NCI-H1048 (cell line): ENCODE data around the gene RNF135.
"Not testable (repeated sequence)": the region's sequence is repeated elsewhere in the genome, so short reads cannot be mapped to it uniquely, and the experiment has no call there.

ENCODE experiments used
- DNase-seq: peaks from one replicate; lab custom pipeline; 2025; lab: John Stamatoyannopoulos, UW

RNF135 gene

DNA sequence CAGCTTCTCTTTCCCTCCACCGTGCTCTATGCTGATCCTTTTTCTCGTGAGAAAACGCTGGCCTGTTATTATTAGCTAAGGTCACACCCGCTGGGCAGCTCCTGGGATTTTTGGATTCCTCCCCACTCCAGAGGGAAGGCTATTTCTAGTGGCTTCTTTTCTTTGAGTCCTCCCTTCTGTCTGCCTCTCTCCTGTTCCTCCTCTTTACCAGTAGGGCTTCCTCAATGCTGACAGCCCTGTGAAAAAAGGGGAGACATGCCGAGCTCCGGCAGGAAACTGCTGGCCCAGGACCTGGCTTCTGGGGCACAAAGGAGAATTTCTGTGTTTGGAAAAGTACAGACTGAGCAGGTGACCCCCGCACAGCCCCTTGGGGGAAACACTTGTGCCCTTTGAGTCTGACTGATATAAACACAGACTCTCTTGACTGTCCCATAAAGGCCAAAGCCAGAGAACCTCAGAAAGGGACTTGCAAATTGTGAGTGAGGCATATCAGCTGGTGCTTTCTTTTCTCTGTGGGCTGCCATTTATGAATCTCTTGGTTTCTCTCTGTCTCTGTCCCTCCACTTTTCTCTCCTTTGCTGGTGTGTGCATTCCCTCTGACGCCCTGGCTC is 14.0 kb upstream of the RNF135 start:
- no peak for DNase-seq

GRCh38 chr17:30957741-30958140 is 13.1 kb upstream of the RNF135 start:
- DNase-seq, result no peak

DNA sequence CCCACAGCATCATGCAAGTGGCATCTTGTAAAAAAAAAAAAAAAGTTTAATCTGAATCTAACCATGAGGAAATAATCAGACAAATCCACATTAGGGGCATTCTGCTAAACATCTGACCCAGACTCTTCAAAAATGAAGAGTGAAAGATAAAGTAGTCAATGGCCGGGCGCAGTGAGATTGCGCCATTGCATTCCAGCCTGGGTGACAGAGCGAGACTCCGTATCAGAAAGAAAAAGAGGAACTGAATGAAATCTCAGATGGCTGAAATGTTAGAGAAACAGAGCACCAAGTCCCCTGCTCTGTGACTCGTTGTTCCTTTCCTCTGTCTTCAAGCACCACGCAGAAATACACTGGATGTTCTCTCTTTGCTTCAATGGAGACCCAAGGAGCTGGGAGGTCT is 12.7 kb upstream of the RNF135 start:
- DNase-seq, result no peak

DNA sequence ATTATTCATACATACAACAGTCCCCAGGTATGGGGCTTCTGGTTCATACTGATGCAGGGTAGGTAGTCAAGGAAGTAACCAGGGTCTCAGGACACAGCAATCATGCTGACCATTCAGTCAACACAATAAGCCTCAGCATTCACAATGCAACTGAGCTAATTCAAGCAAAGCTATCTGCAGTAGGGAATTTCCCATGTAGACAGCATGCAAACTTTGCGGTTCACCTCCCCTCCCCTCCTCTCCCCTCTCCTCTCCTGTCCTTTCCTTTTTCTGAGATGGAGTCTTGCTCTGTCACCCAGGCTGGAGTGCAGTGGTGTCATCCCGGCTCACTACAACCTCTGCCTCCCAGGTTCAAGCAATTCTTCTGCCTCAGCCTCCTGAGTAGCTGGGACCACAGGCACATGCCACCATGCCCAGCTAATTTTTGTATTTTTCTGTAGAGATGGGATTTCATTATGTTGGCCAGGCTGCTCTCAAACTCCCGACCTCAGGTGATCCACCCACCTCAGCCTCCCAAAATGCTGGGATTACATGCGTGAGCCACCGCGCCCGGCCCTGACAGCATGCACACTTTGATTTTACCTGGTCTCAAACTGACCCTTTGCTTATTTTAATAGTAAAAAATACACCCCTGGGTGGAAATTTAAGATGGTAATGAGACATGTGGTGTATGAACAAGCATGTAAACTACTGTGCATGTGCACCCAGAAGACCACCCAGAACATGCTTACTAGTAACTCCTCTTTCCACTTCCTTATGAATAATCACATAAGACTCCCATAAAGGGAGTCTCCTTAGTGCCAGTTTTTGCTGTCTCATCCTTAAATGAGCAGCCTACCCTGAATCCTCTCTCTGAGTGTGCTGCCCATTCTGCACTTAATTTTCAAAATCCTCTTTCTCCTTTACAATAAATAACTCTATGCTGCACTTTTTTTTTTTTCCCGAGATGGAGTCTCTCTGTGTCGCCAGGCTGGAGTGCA is 9.3 kb upstream of the RNF135 start:
- DNase-seq, result no peak

GRCh38 chr17:30964312-30964711 is 6.5 kb upstream of the RNF135 start:
- DNase-seq, result not testable (repeated sequence)

DNA sequence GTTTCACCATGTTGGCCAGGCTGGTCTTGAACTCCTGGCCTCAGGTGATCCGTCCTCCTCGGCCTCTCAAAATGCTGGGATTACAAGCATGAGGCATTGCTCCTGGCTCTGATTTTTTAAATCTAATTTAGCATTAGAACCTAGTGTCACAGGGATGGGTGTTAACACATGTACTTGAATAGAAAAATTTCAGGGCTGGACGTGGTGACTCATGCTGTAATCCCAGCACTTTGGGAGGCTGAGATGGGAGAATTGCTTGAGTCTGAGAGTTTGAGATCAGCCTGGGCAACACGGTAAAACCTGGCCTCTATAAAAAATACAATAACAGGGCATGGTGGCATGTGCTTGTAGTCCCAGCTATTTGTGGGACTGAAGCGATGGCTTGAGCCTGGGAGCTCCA is 6.0 kb upstream of the RNF135 start:
- no peak for DNase-seq

- DNase-seq, result no peak
These were observed 5.2 kb upstream of the RNF135 start for GRCh38 chr17:30965686-30966085.

- not testable (repeated sequence) for DNase-seq
These were observed 2.9 kb upstream of the RNF135 start for GRCh38 chr17:30967911-30968310.

DNA sequence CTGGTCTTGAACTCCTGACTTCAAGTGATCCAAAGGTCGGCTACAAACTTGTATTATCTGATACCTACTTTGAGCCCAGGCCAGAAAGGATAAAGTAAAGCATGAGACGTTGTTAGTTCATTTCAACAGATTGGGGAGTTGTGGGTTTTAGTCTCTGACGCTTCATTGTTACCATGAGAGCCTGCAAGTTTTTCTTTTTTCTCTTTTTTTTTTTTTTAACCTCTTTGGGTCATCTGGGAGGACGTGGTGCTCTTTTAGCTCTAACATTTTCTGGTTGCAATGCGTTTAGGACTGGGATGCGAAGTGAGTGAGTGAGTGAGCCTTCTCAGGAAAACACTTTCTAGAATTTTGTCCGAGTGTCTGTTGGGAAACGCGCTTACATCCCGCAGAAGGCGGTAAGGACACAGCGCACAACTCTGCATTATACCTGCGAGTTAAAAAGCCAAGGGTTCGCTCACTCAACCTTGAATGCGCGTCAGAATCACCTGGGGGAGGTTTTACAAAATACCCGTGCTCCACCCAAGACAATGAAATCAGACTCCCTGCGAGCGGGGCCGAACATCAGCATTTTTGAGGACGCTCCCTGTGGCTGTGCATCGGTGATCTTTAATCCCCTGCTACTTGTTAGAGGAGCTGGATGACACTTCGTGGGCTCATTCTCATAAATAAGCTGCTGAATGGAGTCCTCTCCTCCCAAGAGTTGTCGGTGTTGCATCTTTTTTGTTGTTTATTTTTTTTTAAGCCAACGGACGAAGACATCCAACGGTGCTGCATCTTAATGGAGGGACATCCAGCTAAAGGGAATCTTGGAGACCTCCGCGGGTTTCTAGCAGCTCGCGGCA is 629 bp upstream of the RNF135 start:
- no peak for DNase-seq

DNA sequence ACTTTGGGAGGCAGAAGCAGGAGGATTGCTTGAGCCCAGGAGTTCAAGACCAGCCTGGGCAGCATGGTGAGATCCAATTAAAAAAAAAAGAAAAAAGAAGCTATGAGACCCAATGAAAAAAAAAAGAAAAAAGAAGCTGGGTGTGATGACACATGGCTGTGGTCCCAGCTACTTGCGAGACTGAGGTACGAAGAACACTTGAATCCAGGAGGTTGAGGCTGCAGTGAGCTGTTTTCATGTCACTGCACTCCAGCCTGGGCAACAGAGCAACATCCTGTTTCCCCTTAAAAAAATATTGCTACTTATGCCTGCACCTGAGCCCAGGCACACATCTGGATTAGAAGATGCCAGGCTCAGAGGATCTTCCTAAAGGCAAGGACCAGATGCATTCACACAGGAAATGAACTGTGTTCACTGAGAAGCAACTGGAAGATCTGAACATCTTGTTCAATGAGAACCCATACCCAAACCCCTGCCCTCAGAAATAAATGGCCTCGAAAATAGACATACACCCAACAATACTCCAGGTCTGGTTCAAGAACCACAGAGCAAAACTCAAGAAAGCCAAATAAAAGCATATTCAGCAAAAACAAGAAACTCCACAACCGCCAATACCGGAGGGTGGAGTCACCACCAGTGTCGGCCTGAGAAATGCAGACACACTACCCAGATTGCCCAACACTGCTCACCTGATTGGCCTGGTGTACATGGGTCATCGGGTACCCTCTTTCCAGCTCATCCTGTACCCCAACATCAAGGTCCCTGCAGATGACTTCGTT is 4.4 kb downstream of the RNF135 start:
- DNase-seq, result no peak

GRCh38 chr17:30979919-30980318 is 9.1 kb downstream of the RNF135 start:
- not testable (repeated sequence) for DNase-seq

GRCh38 chr17:30981531-30982519 is 11.0 kb downstream of the RNF135 start:
- no peak for DNase-seq

DNA sequence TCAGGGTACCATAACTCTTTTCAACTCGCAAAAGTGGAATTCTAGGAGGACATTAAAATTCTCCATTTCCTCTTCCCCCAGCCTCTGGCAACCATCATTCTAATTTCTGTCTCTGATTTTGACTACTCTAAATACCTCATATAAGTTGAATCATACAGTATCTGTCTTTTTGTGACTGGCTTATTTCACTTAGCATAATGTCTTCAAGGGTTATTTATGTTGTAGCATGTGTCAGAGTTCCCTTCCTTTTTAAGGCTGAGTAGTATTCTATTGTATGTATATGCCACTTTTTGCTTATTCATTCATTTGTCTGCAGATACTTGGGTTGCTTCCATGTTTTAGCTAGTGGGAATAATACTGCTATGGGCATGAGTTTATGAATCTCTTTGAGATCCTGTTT is 12.0 kb downstream of the RNF135 start:
- DNase-seq, result no peak

DNA sequence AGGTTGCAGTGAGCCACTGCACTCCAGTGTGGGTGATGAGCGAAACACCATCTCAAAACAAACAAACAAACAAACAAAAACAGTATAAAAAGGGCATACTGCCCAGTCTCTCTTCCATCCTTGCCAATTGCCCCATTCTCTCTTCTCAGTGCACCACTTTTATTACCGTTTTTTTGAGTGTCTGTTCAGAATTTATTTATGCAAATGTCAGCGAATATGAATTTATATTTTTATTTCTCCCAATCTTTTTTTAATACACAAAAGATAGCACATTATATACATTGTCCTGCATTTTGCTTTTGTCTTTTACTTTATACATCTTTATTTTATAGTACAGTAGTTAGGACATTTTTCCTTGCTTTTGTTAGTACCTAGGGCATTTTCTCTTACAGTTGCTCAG is 19.6 kb downstream of the RNF135 start:
- DNase-seq, result no peak

- DNase-seq, result no peak
These were observed 21.7 kb downstream of the RNF135 start for GRCh38 chr17:30992551-30992950.

DNA sequence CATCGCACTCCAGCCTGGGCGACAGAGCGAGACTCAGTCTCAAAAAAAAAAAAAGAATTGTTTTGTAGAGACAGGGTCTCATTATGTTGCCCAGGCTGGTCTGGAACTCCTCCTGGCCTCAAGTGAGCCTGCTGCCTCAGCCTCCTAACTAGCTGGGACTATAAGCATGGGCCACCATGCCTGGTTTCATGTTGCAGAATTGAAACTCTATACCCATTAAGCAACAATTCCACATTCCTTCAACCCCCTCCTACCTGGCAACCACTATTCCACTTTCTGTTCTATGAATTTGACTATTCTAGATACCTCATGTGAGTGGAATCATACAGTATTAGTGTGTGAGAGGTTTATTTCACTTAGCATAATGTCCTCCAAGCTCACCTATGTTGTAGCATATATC is 24.5 kb downstream of the RNF135 start:
- no peak for DNase-seq

DNA sequence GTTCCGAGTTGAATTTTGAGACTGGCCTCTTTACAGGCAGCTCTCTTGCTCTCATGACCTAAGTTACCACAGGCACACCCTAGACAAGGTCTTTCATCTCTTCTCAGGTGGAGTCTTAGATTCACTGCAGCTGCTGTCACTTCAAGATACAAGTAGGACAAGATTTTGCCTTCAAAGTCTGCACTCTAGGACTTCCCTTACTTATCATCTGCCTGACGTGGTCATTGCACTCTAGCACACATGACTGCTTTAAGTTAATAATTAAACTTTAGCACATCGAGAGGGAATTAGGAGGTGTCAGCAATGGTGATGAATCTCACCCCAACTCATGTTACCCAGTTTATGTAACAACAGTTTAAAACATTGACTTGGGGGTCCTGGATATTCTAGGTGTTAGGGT is 25.6 kb downstream of the RNF135 start:
- no peak for DNase-seq

DNA sequence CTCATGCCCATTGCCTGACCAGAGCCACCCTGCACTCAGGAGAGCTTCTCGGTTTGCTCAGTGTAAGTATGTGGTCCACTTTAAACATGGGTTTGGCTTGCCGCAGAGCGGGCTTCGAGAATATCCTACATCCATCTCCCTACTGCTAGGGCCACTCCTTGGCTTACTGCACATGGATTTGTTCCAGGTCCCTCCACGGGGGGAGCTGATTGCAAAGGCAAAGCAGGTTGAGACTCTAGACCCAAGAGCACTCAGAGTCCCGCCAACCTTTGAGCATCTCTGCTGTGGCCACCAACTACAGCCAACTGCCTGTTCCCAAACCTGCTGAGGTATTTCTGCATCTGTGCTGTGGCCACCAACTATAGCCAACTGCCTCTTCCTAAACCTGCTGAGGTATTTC is 26.4 kb downstream of the RNF135 start:
- no peak for DNase-seq

- no peak for DNase-seq
These were observed 27.0 kb downstream of the RNF135 start for GRCh38 chr17:30997842-30998241.

DNA sequence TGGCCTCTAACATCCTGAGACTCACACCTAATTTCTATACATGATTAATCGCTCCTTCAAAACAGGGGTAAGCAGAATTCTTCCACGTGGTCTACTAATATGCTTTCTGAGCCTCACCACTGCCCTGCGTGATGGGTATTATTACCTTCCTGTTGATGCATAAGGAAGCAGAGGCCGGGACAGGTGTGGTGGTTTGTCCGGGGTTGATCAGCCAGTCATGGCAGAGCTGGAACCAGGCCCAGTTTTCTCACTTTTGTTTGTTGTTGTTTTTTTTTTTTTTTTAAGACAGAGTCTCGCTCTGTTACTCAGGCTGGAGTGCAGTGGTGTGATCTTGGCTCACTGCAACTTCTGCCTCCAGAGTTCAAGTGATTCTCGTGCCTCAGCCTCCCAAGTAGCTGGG is 31.2 kb downstream of the RNF135 start:
- no peak for DNase-seq
